ENCODE measurements around the gene ADRA2C. TPM values are rescaled to one million over a fixed set of nuclear protein-coding genes. Genes with fewer than 3 reads are reported as not detected.

Gene ADRA2C
- polyA plus RNA-seq, 1 donor from 2014 or later, result 3.0 TPM

GRCh38 chr4:3789587-3789986 lies 23.4 kb downstream of the ADRA2C start:
- Histone ChIP-seq H3K27me3 (ENCODE audit: insufficient read depth, low read depth, low read length) (peaks cover 2% of the 10 kb centered on the region), H3K79me2 (replicated peaks; ENCODE audit: insufficient read depth, low read length) (no peaks in the 10 kb centered on the region), H3K36me3 (ENCODE audit: insufficient read depth, low read length) (no peaks in the 10 kb centered on the region), H3K9me3 (ENCODE audit: low read length) (peaks cover 5% of the 10 kb centered on the region), H3K9ac (ENCODE audit: low read length) (no peak overlapping the region), H3K4me3 (ENCODE audit: low read length) (no peak overlapping the region), H4K20me1 (ENCODE audit: insufficient read depth) (no peaks in the 10 kb centered on the region), H2AFZ (ENCODE audit: low read depth, low read length) (no peak overlapping the region), H3K9me2 (ENCODE audit: insufficient read depth, low read length) (no peaks in the 10 kb centered on the region), H3K4me2 (ENCODE audit: low read length) (no peak overlapping the region), H3K27ac (ENCODE audit: low read length) (no peak overlapping the region), H3F3A (ENCODE audit: insufficient read depth, low read length, poor library complexity, severe bottlenecking) (no peaks in the 10 kb centered on the region)
- no peak for TF ChIP-seq SMC3 (conservative IDR thresholded peaks at IDR 0.05; ENCODE audit: poor library complexity)
- TF ChIP-seq TAF1 (IDR thresholded peaks at IDR 0.05; ENCODE audit: low read depth), result no peak
- TF ChIP-seq EZH2 (IDR thresholded peaks at IDR 0.05; ENCODE audit: borderline replicate concordance, insufficient read depth, low read length, poor library complexity, severe bottlenecking), result no peak
- TF ChIP-seq MXI1 (conservative IDR thresholded peaks at IDR 0.05; ENCODE audit: poor library complexity, severe bottlenecking), result no peak
- TF ChIP-seq POLR2AphosphoS5 (IDR thresholded peaks at IDR 0.05), result no peak
- no peak for TF ChIP-seq EP300 (conservative IDR thresholded peaks at IDR 0.05; ENCODE audit: poor library complexity, severe bottlenecking)
- TF ChIP-seq RAD21 (conservative IDR thresholded peaks at IDR 0.05), result no peak
- no peak for TF ChIP-seq CTCF (IDR thresholded peaks at IDR 0.05; ENCODE audit: poor library complexity, severe bottlenecking)
- no peak for TF ChIP-seq REST (IDR thresholded peaks at IDR 0.05; ENCODE audit: borderline replicate concordance)

DNA sequence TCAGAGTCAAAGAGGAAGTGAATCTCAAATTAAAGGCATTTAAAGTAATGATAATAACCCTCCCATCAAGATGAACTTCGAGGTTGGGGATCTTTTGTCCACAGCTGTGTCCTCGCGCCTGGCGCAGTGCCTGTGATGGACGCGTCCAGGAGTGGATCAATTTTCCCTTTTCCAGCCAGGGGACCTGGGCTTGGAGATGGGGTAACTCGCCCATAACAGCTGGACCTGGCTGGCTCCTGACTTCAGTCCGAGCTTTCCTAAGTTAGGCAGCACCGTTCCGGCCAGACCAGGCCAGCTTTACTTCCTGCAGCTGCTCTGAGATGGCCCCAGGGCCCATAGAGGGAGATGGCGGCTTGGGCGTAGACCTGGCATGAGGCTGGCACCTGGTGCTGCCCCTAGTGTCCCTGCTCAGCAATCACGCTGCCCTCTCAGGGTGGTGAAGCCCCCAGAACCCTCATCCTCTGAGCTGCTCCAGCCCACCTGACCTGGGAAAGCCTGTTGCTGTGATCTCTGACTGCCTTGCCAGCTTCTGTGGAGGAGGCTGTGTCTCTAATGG lies 23.9 kb downstream of the ADRA2C start:
- Histone ChIP-seq H3K4me2 (ENCODE audit: low read length) (no peak overlapping the region), H4K20me1 (ENCODE audit: insufficient read depth) (no peaks in the 10 kb centered on the region), H3K36me3 (ENCODE audit: insufficient read depth, low read length) (no peaks in the 10 kb centered on the region), H3K9me2 (ENCODE audit: insufficient read depth, low read length) (no peaks in the 10 kb centered on the region), H3F3A (ENCODE audit: insufficient read depth, low read length, poor library complexity, severe bottlenecking) (no peaks in the 10 kb centered on the region), H2AFZ (ENCODE audit: low read depth, low read length) (no peak overlapping the region), H3K79me2 (replicated peaks; ENCODE audit: insufficient read depth, low read length) (no peaks in the 10 kb centered on the region), H3K27ac (ENCODE audit: low read length) (no peak overlapping the region), H3K9me3 (ENCODE audit: low read length) (peaks cover 5% of the 10 kb centered on the region), H3K4me3 (ENCODE audit: low read length) (no peak overlapping the region), H3K9ac (ENCODE audit: low read length) (no peak overlapping the region), H3K27me3 (ENCODE audit: insufficient read depth, low read depth, low read length) (peaks cover 2% of the 10 kb centered on the region)
- TF ChIP-seq REST (IDR thresholded peaks at IDR 0.05; ENCODE audit: borderline replicate concordance) (no peak), RAD21 (conservative IDR thresholded peaks at IDR 0.05) (no peak), EZH2 (IDR thresholded peaks at IDR 0.05; ENCODE audit: borderline replicate concordance, insufficient read depth, low read length, poor library complexity, severe bottlenecking) (no peak), TAF1 (IDR thresholded peaks at IDR 0.05; ENCODE audit: low read depth) (no peak), MXI1 (conservative IDR thresholded peaks at IDR 0.05; ENCODE audit: poor library complexity, severe bottlenecking) (no peak), CTCF (IDR thresholded peaks at IDR 0.05; ENCODE audit: poor library complexity, severe bottlenecking) (no peak), SMC3 (conservative IDR thresholded peaks at IDR 0.05; ENCODE audit: poor library complexity) (no peak), POLR2AphosphoS5 (IDR thresholded peaks at IDR 0.05) (no peak)

Data from neural cell (in vitro differentiated cells).